Measurements from ENCODE around the gene FREM2.

GRCh38 chr13:38775085-38775484, 88.2 kb downstream of the FREM2 start:
- TF ChIP-seq ZBTB11 (CRISPR knock-in tag; IDR thresholded peaks at IDR 0.05) (no peak), CTCF (IDR thresholded peaks at IDR 0.05 in 2 of 3, conservative IDR thresholded peaks at IDR 0.05 in 1 of 3; ENCODE audit: insufficient read depth in 2 of 3, low read depth in 1 of 3, low read length in 3 of 3) (no peak)
